Adrenal gland (tissue), 12 donors: ENCODE measurements around the gene DOK7. TPM values are rescaled to one million over a fixed set of nuclear protein-coding genes. Genes with fewer than 3 reads are reported as not detected.
A peak's percentile ranks its signal among the peaks of the same experiment; 100 is the strongest.
"Not testable (repeated sequence)": the region's sequence is repeated elsewhere in the genome, so short reads cannot be mapped to it uniquely, and the experiment has no call there.

Experiments used
- DNase-seq, 7 donors: peaks; one replicate each; pipeline ENCODE4 v3.0.0-alpha.2; 2019 to 2020
- H3K27ac ChIP-seq, 5 donors: fragments of 200-600 bp; sonication (generic) in 4 of 5; 1 replicate in 3 of 5; 2 replicates in 2 of 5; pipeline versions ENCODE4 v1.5.1 to v1.8.0; 2016 to 2020; ENCODE audit warnings: mild to moderate bottlenecking in 1 of 5
- H3K27me3 ChIP-seq: fragments of 200-600 bp; 2 replicates; pipeline ENCODE4 v1.8.0; 2021
- H3K36me3 ChIP-seq, 2 donors: fragments of 200-600 bp; replicated peaks in 1 of 2; 1 replicate in 1 of 2; 2 replicates in 1 of 2; pipeline versions ENCODE4 v1.5.1 to v1.8.0; 2018 to 2022
- H3K4me1 ChIP-seq, 2 donors: fragments of 200-600 bp; replicated peaks in 1 of 2; 1 replicate in 1 of 2; 2 replicates in 1 of 2; pipeline versions ENCODE4 v1.5.1 to v1.8.0; 2018 to 2021
- H3K4me3 ChIP-seq, 4 donors: fragments of 200-600 bp; sonication (generic) in 3 of 4; one replicate each; pipeline ENCODE4 v1.5.1; 2016 to 2018
- H3K9me3 ChIP-seq, 3 donors: fragments of 200-600 bp; sonication (generic) in 1 of 3; replicated peaks in 1 of 3; 1 replicate in 2 of 3; 2 replicates in 1 of 3; pipeline versions ENCODE4 v1.5.1 to v1.8.0; 2016 to 2021
- POLR2A ChIP-seq, 2 donors: fragments of 450-650 bp; IDR thresholded peaks; one replicate each; pipeline ENCODE4 v1.6.1; 2017; ENCODE audit warnings: antibody characterized with exemption in 2 of 2, mild to moderate bottlenecking in 2 of 2, moderate library complexity in 1 of 2
- WGBS, 4 donors: extraction: QIAGEN DNeasy Blood & Tissue Kit in 2 of 4; methylation state at CpG; one replicate each; pipeline versions ENCODE4 v1.1.5 to v1.1.7; 2013 to 2017; 5-methylcytosine and 5-hydroxymethylcytosine counted together
- intact Hi-C, 2 donors: fragments of 100-400 bp; cut with DNase I; formaldehyde crosslinking; loops; one replicate each; pipeline versions ENCODE4 v1.14.1 to v1.15.0; 2022 to 2023
- polyA plus RNA-seq, 3 donors: library from polyadenylated mRNA; stranded (reverse); fragments of 200-250 nt in 2 of 3; fragments of 350-450 nt in 1 of 3; fragmentation: Illumina TruSeq in 1 of 3; extraction: RNeasy Lipid Tissue Mini Kit (QIAGEN cat#74804) in 1 of 3; gene quantifications; one replicate each; pipeline ENCODE4 v1.2.3, GENCODE V29; 2013 to 2014
- total RNA-seq, 9 donors: library from RNA; depleted of rRNA in 4 of 9; stranded (reverse); fragments of >200 nt in 4 of 9; fragments of 120-200 nt in 1 of 9; fragmentation: NEBNext Ultra II Directional in 1 of 9; extraction: Animal tissue kit (Norgen Biotek cat#: 25700) in 1 of 9; gene quantifications; one replicate each; pipeline versions ENCODE4 v1.1.0 to v1.2.4, GENCODE V29; 2013 to 2023
- TF ChIP-seq, protein P1 (sequence below), 6 experiments: fragments of 450-650 bp in 4 of 6; fragments of 200-600 bp in 2 of 6; sonication (generic) in 1 of 6; IDR thresholded peaks; 1 replicate in 5 of 6; 2 replicates in 1 of 6; pipeline versions ENCODE4 v1.5.1 to v1.8.0; 2016 to 2021; ENCODE audit warnings: antibody characterized with exemption in 6 of 6, mild to moderate bottlenecking in 2 of 6, moderate library complexity in 1 of 6
- donor health status: healthy with polysubstance abuse.
- donor health status: Bipolar disorder and iron deficiency.
- donor health status: DM: yes; HTN: yes; CAD: no.
- donor health status: DM: no; HTN: no; CAD: no.
- donor health status: DM: no; HTN: no; CAD: no.
- donor health status: DM: yes; HTN: yes; CAD: no.

Gene DOK7
- total and polyA plus RNA-seq, 12 donors: 0.18 to 4.2 (median 1.1) TPM; not detected in 1

DNA sequence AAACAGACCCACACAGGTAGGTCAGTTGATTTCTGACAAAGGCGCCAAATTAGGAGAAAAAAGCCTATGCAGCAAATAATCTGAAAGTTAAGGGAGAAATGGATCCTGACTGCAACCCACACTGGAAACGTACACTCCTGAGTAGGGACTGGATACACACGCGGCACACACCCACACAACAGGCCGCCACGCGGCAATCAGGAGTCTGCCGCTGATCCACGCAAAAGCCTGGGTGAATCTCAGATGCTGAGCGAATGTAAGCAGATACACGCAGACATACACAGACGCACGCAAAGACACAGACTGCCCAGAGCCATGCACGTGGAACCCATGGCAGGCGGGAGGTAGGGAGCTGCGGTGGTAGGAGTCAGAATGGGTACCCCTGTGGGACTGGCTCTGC is 47.4 kb downstream of the DOK7 start:
- 94 to 96% (median 96%) methylated on average over 16 of the region's 16 CpGs for WGBS, 4 donors
- H3K36me3 ChIP-seq: peaks cover 0 to 54% of the 10 kb centered on the region in 2 donors

DNA sequence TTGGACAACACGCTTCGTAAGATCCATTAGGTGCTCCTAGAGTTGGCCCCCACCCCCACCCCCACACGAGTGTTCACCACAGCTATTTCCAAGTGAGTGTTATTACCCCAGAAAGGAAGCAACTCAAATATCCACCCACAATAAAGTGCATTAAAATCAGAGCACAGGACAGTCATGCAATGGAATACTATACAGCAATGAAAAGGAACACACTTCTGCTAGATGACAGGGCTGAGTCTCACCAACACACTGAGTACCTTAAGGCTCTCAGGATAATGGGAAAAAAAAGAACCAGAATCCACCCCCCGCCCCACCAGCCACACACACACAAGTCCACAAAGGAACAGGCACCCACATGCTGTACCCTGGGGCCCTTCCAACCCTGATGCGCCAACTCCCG is 48.1 kb downstream of the DOK7 start:
- 80 to 98% (median 91%) methylated on average over 4 to 6 of the region's 6 CpGs for WGBS, 4 donors
- Histone ChIP-seq H3K4me3 (no peak overlapping the region), H3K27me3 (no peaks in the 10 kb centered on the region), H3K9me3 (no peaks in the 10 kb centered on the region), H3K36me3 (peaks cover 0 to 61% of the 10 kb centered on the region in 2 donors), H3K4me1 (no peaks in the 10 kb centered on the region), H3K27ac (no peak overlapping the region)
- DNase-seq: peak in 1 of 7 donors; percentile 23
- TF ChIP-seq POLR2A (IDR thresholded peaks at IDR 0.05): no peak
- TF ChIP-seq, protein P1, sequence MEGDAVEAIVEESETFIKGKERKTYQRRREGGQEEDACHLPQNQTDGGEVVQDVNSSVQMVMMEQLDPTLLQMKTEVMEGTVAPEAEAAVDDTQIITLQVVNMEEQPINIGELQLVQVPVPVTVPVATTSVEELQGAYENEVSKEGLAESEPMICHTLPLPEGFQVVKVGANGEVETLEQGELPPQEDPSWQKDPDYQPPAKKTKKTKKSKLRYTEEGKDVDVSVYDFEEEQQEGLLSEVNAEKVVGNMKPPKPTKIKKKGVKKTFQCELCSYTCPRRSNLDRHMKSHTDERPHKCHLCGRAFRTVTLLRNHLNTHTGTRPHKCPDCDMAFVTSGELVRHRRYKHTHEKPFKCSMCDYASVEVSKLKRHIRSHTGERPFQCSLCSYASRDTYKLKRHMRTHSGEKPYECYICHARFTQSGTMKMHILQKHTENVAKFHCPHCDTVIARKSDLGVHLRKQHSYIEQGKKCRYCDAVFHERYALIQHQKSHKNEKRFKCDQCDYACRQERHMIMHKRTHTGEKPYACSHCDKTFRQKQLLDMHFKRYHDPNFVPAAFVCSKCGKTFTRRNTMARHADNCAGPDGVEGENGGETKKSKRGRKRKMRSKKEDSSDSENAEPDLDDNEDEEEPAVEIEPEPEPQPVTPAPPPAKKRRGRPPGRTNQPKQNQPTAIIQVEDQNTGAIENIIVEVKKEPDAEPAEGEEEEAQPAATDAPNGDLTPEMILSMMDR (IDR thresholded peaks at IDR 0.05): no peak
- intact Hi-C loops: no loop called here

More for the DNA sequence above, 47.4 kb downstream of the DOK7 start:
- no peaks in the 10 kb centered on the region for H3K4me1 ChIP-seq
- TF ChIP-seq, protein P1 (IDR thresholded peaks at IDR 0.05): no peak
- no peak for TF ChIP-seq POLR2A (IDR thresholded peaks at IDR 0.05)
- intact Hi-C loops: no loop called here
- H3K27ac ChIP-seq: no peak overlapping the region
- H3K4me3 ChIP-seq: no peak overlapping the region
- DNase-seq: no peak
- no peaks in the 10 kb centered on the region for H3K9me3 ChIP-seq
- H3K27me3 ChIP-seq: no peaks in the 10 kb centered on the region

DNA sequence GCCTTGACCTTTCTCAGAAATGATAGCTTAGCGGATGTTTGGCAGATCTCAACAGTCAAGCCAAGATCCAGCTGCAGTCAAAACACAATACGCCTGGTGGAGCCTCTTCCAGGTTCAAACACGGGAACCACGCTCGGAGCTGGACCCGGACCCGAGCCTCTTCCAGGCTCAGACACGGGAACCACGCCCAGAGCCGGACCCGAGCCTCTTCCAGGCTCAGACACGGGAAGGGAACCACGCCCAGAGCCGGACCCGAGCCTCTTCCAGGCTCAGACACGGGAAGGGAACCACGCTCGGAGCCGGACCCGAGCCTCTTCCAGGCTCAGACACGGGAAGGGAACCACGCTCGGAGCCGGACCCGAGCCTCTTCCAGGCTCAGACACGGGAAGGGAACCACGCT is 48.5 kb downstream of the DOK7 start:
- intact Hi-C loops, H3K4me1 ChIP-seq, H3K27ac ChIP-seq, H3K9me3 ChIP-seq, DNase-seq, H3K4me3 ChIP-seq, H3K27me3 ChIP-seq: not testable (repeated sequence)
- 60 to 94% (median 87%) methylated on average over 1 to 19 of the region's 27 CpGs for WGBS, 4 donors
- peaks cover 0 to 65% of the 10 kb centered on the region in 2 donors for H3K36me3 ChIP-seq

DNA sequence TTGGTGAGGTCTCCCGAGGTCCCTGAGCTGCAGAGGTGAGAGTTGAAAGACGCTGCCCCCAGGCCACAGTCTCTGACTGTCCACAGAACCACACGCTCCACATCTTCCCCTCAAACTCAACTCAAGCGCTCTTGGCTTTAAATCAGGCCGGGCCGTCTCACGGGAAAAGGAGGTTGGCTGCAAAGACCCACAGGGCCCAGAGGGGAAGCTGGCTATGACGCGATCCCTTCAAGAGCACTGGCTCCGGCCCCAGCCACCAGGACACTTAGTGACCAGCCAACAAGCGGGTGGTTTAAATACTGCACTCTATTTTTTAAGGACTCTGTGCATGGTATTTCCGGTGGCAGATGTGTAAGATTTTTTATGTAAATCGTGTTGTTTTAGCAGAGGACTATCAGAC is 49.2 kb downstream of the DOK7 start:
- TF ChIP-seq POLR2A (IDR thresholded peaks at IDR 0.05): no peak
- TF ChIP-seq, protein P1 (IDR thresholded peaks at IDR 0.05): no peak
- H3K36me3 ChIP-seq: peaks cover 0 to 71% of the 10 kb centered on the region in 2 donors
- intact Hi-C loops: no loop called here

DNA sequence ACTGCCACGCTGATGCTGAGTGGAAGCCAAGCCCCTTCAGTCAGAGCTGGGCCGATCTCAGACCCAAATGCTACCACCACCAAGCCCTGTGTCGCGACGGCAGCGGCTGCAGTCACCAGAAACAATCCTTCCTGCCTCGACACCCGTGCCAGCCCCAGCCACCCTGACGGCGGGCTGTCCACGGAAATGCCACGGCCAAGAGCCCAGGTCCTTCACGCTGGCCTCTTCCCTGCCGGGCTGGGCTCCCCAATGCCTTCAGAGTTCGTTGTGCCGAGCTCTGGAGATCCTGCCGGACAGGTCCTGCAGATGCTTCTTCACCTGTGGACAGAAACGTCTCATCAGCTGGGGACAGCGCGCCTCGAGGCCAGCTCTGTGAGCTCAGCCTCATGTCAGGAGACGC is 49.6 kb downstream of the DOK7 start:
- 91 to 96% (median 94%) methylated on average over 13 to 22 of the region's 22 CpGs for WGBS, 4 donors
- H3K36me3 ChIP-seq: peaks cover 0 to 76% of the 10 kb centered on the region in 2 donors
- TF ChIP-seq, protein P1 (IDR thresholded peaks at IDR 0.05): no peak
- no peak for TF ChIP-seq POLR2A (IDR thresholded peaks at IDR 0.05)
- no peaks in the 10 kb centered on the region for H3K9me3 ChIP-seq
- no peaks in the 10 kb centered on the region for H3K4me1 ChIP-seq
- no peak overlapping the region for H3K4me3 ChIP-seq
- intact Hi-C loops: no loop called here
- no peak overlapping the region for H3K27ac ChIP-seq
- no peak for DNase-seq
- no peaks in the 10 kb centered on the region for H3K27me3 ChIP-seq

More for the DNA sequence above, 49.2 kb downstream of the DOK7 start:
- no peak for DNase-seq
- H3K27me3 ChIP-seq: no peaks in the 10 kb centered on the region
- no peak overlapping the region for H3K27ac ChIP-seq
- H3K4me1 ChIP-seq: no peaks in the 10 kb centered on the region
- no peak overlapping the region for H3K4me3 ChIP-seq
- no peaks in the 10 kb centered on the region for H3K9me3 ChIP-seq
- WGBS, 4 donors: 89 to 98% (median 94%) methylated on average over 13 of the region's 13 CpGs
